GM18868 (cell line): ENCODE data around the gene SLC50A1.

Experiments
- ATAC-seq: cut with Tn5 transposase; IDR thresholded peaks from one replicate; pipeline ENCODE4 v1.9.1; 2021; ENCODE audit warnings: mild to moderate bottlenecking, moderate library complexity; ENCODE audit not compliant: unreplicated experiment

The SLC50A1 gene

GRCh38 chr1:155182052-155182550 lies 46.4 kb downstream of the SLC50A1 start:
- no peak for ATAC-seq

DNA sequence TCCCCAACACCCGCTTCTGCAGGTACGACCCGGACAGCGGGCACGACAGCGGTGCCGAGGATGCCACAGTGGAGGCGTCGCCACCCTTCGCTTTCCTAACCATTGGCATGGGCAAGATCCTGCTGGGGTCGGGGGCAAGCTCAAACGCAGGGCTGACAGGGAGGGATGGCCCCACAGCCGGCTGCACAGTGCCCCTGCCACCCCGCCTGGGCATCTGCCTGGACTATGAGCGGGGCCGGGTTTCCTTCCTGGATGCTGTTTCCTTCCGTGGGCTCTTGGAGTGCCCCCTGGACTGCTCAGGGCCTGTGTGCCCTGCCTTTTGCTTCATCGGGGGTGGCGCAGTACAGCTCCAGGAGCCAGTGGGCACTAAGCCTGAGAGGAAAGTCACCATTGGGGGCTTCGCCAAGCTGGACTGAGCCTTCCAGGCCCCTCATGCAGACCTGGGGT lies 48.1 kb downstream of the SLC50A1 start:
- no peak for ATAC-seq

GRCh38 chr1:155184351-155184811 lies 48.7 kb downstream of the SLC50A1 start:
- ATAC-seq, result no peak

- ATAC-seq, result peak; percentile 77
These were observed 49.5 kb downstream of the SLC50A1 start for GRCh38 chr1:155184835-155185782.

DNA sequence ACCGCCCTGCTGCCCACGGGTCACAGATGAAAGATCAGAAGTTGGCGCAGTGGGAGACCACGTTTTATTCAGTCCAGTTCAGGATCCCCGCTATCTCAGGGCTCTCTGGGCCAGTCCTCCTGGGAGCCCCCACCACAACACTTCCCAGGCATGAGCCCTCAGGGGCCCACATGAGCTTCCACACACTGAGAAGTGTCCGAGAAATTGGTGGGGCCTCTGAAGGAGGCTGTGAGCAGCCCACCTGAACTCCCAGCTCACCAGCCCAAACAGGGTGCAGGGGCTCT lies 50.1 kb downstream of the SLC50A1 start:
- no peak for ATAC-seq

- no peak for ATAC-seq
These were observed 50.6 kb downstream of the SLC50A1 start for GRCh38 chr1:155186067-155186793.

GRCh38 chr1:155186794-155187455 lies 51.3 kb downstream of the SLC50A1 start:
- no peak for ATAC-seq

GRCh38 chr1:155187456-155187891 lies 51.8 kb downstream of the SLC50A1 start:
- ATAC-seq, result no peak

DNA sequence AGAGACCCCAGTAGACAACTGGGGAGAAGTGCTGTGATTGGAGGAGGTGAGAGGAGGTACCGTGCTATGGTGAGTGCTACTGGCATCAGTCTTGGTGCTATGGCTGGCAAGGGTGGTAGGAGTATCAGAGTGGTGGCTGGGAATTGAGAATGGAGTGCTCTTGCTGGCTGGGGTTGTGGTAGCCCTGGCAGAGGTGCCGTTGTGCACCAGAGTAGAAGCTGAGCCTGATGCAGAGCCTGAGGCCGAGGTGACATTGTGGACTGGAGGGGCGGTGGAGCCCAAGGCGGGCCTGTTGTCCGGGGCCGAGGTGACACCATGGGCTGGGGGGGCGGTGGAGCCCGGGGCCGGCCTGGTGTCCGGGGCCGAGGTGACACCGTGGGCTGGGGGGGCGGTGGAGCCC lies 52.6 kb downstream of the SLC50A1 start:
- no peak for ATAC-seq
